HG02885 (cell line): Measurements from ENCODE around the gene PMEPA1.

Experiments
- ATAC-seq: cut with Tn5 transposase; IDR thresholded peaks from one replicate; pipeline ENCODE4 v1.9.1; 2021; ENCODE audit warnings: mild to moderate bottlenecking; ENCODE audit not compliant: unreplicated experiment, poor library complexity

Gene PMEPA1

GRCh38 chr20:57709823-57710799, at the start of gene PMEPA1:
Gene PMEPA1, minus strand, starts transcription at chr20:57710015. Its CDS starts 433 bp downstream, at chr20:57709582.
- peak; percentile 88 for ATAC-seq

GRCh38 chr20:57757767-57758166, 48.0 kb upstream of the PMEPA1 start:
- ATAC-seq, result no peak

- ATAC-seq, result no peak
Observed at GRCh38 chr20:57756921-57757320, 47.1 kb upstream of the PMEPA1 start.

- no peak for ATAC-seq
Observed at GRCh38 chr20:57756213-57756612, 46.4 kb upstream of the PMEPA1 start.

- no peak for ATAC-seq
Observed at GRCh38 chr20:57755609-57756008, 45.8 kb upstream of the PMEPA1 start.

- ATAC-seq, result no peak
Observed at GRCh38 chr20:57754190-57754589, 44.4 kb upstream of the PMEPA1 start.

GRCh38 chr20:57753332-57754164, 43.7 kb upstream of the PMEPA1 start:
- ATAC-seq, result no peak

GRCh38 chr20:57751411-57751810, 41.6 kb upstream of the PMEPA1 start:
- ATAC-seq, result no peak

- no peak for ATAC-seq
Observed at GRCh38 chr20:57749869-57750268, 40.1 kb upstream of the PMEPA1 start.

- no peak for ATAC-seq
Observed at GRCh38 chr20:57749131-57749690, 39.4 kb upstream of the PMEPA1 start.

- ATAC-seq, result no peak
Observed at GRCh38 chr20:57748601-57749130, 38.9 kb upstream of the PMEPA1 start.

GRCh38 chr20:57747861-57748481, 38.2 kb upstream of the PMEPA1 start:
- ATAC-seq, result no peak

- ATAC-seq, result no peak
Observed at GRCh38 chr20:57746832-57747404, 37.1 kb upstream of the PMEPA1 start.

GRCh38 chr20:57746201-57746600, 36.4 kb upstream of the PMEPA1 start:
- ATAC-seq, result no peak

- ATAC-seq, result no peak
Observed at GRCh38 chr20:57744206-57744605, 34.4 kb upstream of the PMEPA1 start.

GRCh38 chr20:57743450-57744095, 33.8 kb upstream of the PMEPA1 start:
- no peak for ATAC-seq

GRCh38 chr20:57742507-57743181, 32.8 kb upstream of the PMEPA1 start:
- ATAC-seq, result no peak

GRCh38 chr20:57738484-57738883, 28.7 kb upstream of the PMEPA1 start:
- no peak for ATAC-seq

GRCh38 chr20:57738053-57738452, 28.2 kb upstream of the PMEPA1 start:
- no peak for ATAC-seq
